Heart left ventricle (tissue), 13 donors: ENCODE measurements around the gene SRPK1.

Experiments
- POLR2A ChIP-seq, 2 donors: fragments of 450-650 bp; IDR thresholded peaks; one replicate each; pipeline ENCODE4 v1.6.1; 2017; ENCODE audit warnings: antibody characterized with exemption in 2 of 2, mild to moderate bottlenecking in 2 of 2, moderate library complexity in 2 of 2
- TF ChIP-seq, protein P1 (sequence below), 12 donors: fragments of 200-600 bp; sonication (generic) in 4 of 12; IDR thresholded peaks; one replicate each; pipeline versions ENCODE4 v1.5.0 to v1.8.0; 2018 to 2022; ENCODE audit warnings: antibody characterized with exemption in 12 of 12, mild to moderate bottlenecking in 5 of 12
- donor health status: ischemic (EF 13 %, LVEDD 7.1; RV severe dilation, severe dysfunction).
- donor health status: DM: no; HTN: yes; CAD: no.
- donor health status: DM: no; HTN: no; CAD: no.
- donor health status: ischemic (EF 25% LVEDD 6.9; RV normal size, moderate dysfunction).
- donor health status: ischemic (EF 25% LVEDD 5.7; RV mildly dilated, moderate dysfunction).
- donor health status: ischemic (EF 35%, LVEDD 5.7; RV mildly dilated, moderate dysfunction).
- donor health status: nonischemic (EF 11% LVEDD 7.7; RV severe dilation, severe dysfunction).
- donor health status: DM: yes; HTN: yes; CAD: no.
- donor health status: PGD.
- donor health status: ischemic (EF 29% LVEDD 5.4; RV normal size, mild dysfunction).
- donor health status: nonischemic (EF 23%, LVEDD 6.1; RV moderate dilation, normal function).

DNA sequence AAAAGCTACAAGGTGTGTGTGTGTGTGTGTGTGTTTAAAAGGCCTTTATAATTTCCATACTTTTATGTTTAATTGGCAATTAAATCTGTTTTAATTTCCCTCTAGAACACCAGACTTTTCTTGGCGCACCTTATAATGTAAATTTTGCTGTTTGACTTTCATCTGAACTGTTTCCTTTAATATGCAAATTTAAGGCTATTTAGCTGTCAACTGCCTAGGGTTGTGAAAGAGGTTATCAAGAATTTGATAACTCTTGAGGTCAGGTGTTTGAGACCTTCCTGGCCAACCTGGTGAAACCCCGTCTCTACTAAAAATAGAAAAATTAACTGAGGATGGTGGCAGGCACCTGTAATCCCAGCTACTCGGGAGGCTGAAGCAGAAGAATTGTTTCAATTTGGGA, 119.8 kb downstream of the SRPK1 start:
- TF ChIP-seq, protein P1, sequence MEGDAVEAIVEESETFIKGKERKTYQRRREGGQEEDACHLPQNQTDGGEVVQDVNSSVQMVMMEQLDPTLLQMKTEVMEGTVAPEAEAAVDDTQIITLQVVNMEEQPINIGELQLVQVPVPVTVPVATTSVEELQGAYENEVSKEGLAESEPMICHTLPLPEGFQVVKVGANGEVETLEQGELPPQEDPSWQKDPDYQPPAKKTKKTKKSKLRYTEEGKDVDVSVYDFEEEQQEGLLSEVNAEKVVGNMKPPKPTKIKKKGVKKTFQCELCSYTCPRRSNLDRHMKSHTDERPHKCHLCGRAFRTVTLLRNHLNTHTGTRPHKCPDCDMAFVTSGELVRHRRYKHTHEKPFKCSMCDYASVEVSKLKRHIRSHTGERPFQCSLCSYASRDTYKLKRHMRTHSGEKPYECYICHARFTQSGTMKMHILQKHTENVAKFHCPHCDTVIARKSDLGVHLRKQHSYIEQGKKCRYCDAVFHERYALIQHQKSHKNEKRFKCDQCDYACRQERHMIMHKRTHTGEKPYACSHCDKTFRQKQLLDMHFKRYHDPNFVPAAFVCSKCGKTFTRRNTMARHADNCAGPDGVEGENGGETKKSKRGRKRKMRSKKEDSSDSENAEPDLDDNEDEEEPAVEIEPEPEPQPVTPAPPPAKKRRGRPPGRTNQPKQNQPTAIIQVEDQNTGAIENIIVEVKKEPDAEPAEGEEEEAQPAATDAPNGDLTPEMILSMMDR (IDR thresholded peaks at IDR 0.05), result no peak
- no peak for TF ChIP-seq POLR2A (IDR thresholded peaks at IDR 0.05)
